GM18873 (cell line): ENCODE measurements around the gene EDIL3.
"Not testable (repeated sequence)": the region's sequence is repeated elsewhere in the genome, so short reads cannot be mapped to it uniquely, and the experiment has no call there.

Experiments used
- ATAC-seq: cut with Tn5 transposase; IDR thresholded peaks from one replicate; pipeline ENCODE4 v1.9.1; 2021; ENCODE audit warnings: mild to moderate bottlenecking, moderate library complexity, moderate number of reproducible peaks; ENCODE audit not compliant: unreplicated experiment, low FRiP score

EDIL3 gene

GRCh38 chr5:84379749-84380148, 4.9 kb downstream of the EDIL3 start:
- ATAC-seq = no peak

DNA sequence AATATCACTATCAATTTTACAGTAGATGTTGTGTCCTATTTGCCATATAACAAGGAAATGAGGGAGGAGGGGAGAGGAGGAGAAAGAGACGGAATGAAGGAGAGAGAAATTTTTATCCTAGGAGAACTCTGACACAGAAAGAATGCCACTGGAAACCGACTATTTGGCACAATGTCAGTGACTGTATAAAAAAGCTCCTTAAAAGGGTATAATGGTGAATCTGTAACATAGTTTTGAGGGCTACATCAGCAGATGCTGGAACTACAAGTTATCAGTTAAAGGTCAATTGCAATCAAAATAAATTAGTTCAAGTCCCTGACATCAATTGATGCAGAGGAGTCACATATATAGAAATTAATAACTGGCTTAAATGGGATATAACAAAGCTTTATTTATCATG, 5.7 kb downstream of the EDIL3 start:
- no peak for ATAC-seq

- no peak for ATAC-seq
These were observed 6.3 kb downstream of the EDIL3 start for GRCh38 chr5:84378420-84378819.

- no peak for ATAC-seq
These were observed 8.3 kb downstream of the EDIL3 start for GRCh38 chr5:84376346-84376745.

GRCh38 chr5:84374568-84374967, 10.1 kb downstream of the EDIL3 start:
- ATAC-seq = no peak

DNA sequence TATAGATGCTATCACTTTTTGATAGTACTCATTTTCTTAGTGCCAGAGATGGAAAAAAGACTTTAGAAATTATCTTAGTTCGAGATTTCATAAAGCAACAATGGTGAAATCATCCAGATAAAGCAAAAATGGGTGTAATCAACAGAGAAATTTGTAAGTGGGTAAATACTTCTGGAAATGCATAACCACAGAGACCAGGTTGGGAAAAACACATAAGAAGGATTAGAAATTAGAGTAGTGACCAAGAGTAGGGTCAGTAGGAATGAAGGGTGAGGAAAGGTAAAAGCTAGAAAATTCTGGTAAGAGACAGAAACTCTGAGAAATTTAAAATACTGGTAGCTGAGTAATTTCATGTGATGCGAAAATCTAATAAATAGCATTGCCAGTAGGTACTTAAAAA, 11.2 kb downstream of the EDIL3 start:
- no peak for ATAC-seq

DNA sequence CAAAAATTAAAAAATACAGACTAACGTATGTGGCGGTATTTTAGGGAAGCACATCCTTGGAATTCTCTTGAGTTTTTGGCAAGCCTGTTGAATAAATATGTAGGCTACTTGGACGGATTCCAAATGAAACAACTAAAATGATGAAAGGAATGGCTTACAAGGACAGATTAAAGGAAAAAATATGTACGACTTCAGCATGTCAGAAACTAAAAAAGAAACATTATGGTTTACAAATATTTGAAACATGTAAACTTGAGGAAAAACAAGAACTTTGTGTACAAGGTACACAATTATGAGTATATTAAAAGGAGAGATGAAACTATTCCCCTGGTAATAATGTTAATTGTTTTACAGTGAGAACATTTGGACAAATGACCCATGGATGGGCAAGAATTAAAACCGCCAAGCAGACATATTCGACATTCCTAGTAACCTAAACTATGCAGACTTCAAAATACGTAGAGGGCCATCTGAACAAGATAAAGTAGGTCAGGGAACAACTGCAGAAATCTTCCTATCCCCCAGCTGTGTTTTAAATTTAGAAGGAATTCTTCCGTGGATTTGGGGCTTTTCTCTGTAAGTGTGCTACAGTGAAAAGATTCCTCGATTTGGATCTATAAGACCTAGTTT, 12.5 kb downstream of the EDIL3 start:
- no peak for ATAC-seq

- ATAC-seq = no peak
These were observed 14.5 kb downstream of the EDIL3 start for GRCh38 chr5:84370176-84370575.

- ATAC-seq = no peak
These were observed 20.6 kb downstream of the EDIL3 start for GRCh38 chr5:84364043-84364442.

DNA sequence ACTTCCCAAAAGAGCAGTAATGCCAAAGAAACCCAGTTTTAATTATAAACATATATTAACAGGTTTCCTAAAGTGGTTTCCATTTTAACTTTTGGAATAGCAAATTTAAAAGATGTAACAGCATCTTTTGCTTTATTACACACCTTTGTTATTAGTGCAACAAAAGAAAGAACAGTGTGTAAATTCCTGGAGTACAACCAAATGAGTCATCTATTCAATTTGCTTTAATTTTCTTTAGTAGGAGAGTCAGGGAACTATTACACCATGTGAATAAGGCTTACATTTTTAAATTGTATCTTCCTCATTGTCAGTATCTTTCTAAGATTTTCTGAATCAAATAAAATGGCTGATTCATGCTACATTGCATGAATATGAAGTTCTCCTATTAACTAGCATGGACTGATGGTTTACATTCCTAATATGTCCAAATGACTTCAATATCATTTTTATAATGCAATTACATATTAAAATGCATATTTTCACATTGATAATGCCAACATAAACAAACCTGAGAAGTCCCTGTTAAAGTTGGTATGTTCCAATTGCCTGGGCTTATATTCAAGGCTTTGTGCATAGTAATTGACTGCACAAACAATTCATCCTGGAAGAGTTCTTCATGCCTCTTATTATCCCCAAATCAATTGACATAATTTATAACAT, 22.5 kb downstream of the EDIL3 start:
- ATAC-seq = no peak

DNA sequence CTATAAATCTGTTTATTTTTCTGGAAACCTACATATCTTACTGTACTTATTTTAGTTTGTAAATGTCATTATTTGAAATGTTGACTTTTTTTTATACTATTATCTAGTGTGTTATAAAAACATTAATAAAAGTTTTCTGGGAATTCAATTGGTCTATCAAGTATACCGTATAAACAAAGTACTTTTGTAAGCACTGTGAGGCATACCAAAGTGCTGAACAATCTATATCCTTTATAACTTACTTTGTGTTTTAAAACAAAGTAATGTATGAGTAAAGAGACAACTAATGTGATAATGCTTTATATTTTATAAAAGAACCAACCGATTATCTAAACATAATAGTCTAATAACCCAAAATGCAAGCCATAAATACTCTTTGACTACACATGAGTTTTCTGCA, 23.1 kb downstream of the EDIL3 start:
- no peak for ATAC-seq

DNA sequence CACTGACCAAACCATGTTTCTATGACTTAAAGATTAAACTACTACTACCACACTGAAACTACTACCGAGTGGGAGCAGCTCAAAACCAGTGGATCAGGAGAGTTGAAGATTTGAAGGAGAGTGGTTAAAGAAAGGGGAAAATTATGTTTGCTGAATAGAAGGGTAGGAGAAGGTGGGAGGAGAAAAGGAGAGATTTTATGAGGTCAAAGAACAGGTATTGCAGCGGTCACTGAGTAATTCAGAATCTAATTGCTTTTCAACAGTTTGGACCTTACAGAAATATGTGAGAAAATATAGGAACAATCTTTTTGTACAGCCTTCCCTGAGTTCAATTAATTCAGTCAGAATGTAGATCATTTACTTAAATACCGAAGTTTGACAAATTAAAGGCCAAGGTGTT, 24.6 kb downstream of the EDIL3 start:
- no peak for ATAC-seq

DNA sequence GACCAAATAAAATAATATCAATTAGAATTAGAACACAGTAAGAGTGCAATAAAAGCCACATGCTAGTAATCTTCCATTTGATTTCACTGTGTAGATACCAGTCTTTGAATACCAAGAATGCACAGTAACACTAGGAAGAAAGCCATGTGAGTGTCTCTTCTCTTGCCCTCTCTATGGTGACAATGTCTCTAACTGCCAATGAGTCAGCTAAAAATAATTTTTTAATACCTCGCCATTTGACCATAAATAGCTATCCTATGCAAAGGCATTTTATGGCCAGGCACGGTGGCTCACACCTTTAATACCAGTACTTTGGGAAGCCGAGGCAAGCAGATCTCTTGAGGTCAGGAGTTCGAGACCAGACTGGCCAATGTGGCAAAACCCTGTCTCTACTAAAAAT, 30.6 kb downstream of the EDIL3 start:
- ATAC-seq = no peak

- no peak for ATAC-seq
These were observed 39.9 kb downstream of the EDIL3 start for GRCh38 chr5:84344788-84345187.

DNA sequence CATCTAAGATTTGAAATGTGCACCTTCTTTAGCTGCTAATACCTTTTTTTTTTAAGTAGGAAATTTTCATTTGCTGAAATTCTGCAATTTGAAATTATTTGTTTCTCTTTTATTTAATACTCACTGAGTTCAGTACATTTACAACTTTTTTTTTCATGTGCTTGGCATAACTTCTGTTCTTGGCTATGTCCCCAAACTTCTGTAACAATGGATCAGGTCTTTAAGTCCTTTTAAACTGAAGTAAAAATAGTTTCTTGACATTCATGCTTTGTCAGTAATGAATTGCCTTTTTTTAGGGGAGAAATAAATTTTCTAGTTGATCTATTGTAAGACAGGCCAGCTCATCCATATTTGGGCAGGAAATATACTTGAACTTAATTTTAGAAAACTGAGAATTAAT, 41.5 kb downstream of the EDIL3 start:
- ATAC-seq = no peak

DNA sequence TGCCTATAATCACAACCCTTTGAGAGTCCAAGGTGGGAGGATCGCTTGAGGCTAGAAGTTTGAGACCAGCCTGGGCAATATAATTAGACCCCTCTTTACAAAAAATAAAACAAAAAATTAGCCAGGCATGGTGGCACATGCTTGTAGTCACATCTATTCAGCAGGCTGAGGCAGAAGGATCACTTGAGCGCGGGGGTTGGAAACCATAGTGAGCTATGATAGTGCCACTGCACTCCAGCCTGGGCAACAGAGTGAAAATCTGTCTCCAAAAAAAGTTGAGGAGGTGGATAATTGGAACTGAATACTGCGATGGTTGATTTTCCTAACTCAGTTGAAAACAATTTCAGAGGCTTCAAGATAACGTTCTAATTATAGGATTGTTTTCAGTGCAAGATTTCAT, 52.6 kb downstream of the EDIL3 start:
- ATAC-seq = no peak

GRCh38 chr5:84327591-84327990, 57.1 kb downstream of the EDIL3 start:
- no peak for ATAC-seq

GRCh38 chr5:84322646-84323045, 62.0 kb downstream of the EDIL3 start:
- no peak for ATAC-seq

- not testable (repeated sequence) for ATAC-seq
These were observed 66.9 kb downstream of the EDIL3 start for GRCh38 chr5:84317826-84318225.

GRCh38 chr5:84312280-84312679, 72.4 kb downstream of the EDIL3 start:
- ATAC-seq = not testable (repeated sequence)

DNA sequence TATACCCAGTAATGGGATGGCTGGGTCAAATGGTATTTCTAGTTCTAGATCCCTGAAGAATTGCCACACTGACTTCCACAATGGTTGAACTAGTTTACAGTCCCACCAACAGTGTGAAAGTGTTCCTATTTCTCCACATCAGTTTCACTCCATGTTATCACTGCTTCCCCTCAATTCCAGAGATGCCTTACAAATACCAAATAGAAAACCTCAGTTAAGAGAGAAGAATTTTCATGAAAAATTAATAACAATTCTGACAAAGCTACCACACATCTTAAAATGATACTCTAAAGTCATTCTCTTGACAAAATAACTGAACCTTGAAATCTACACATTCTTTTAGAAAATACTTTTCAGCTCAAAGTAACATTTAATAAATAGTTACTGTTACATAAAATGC, 74.8 kb downstream of the EDIL3 start:
- ATAC-seq = not testable (repeated sequence)

DNA sequence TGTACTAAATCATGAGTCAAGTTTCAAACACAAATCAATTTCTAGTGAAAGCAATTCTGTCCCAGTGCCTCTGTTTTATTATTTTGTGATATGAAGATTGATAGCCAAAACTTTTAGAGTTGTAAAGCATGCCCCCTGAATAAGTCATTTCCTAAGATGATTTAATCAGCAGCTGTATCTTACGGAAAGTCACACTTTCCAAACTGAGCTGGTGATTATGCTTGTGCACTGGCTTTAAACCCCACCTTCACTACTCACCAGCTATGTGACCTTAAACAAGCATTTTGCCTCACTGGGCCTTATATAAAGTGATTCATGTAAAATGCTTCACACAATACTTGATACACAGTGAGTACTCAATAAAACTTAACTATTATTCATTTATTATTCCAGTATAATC, 78.1 kb downstream of the EDIL3 start:
- ATAC-seq = no peak
